ENCODE data around the gene CDH22.

The CDH22 gene

GRCh38 chr20:46229478-46230105, 78.7 kb downstream of the CDH22 start:
- H3K4me3 ChIP-seq (ENCODE audit: low read length) = no peak overlapping the region
- no peaks in the 10 kb centered on the region for H3K4me1 ChIP-seq (ENCODE audit: control insufficient read depth, insufficient read depth, low read length)
- H3K36me3 ChIP-seq (ENCODE audit: control insufficient read depth, insufficient read depth, low read length, severe bottlenecking) = no peaks in the 10 kb centered on the region
- no peaks in the 10 kb centered on the region for H3K9me3 ChIP-seq (ENCODE audit: control insufficient read depth, low read length)
- peaks cover 55% of the 10 kb centered on the region for H3K27me3 ChIP-seq (replicated peaks; ENCODE audit: control insufficient read depth, insufficient read depth, low read length)
- H3K9ac ChIP-seq (ENCODE audit: low read length) = no peak overlapping the region
- DNase-seq (ENCODE audit: low read depth) = no peak

- no peak for DNase-seq (ENCODE audit: low read depth)
- H3K9me3 ChIP-seq (ENCODE audit: control insufficient read depth, low read length) = no peaks in the 10 kb centered on the region
- no peaks in the 10 kb centered on the region for H3K36me3 ChIP-seq (ENCODE audit: control insufficient read depth, insufficient read depth, low read length, severe bottlenecking)
- no peak overlapping the region for H3K4me3 ChIP-seq (ENCODE audit: low read length)
- H3K9ac ChIP-seq (ENCODE audit: low read length) = no peak overlapping the region
- H3K27me3 ChIP-seq (replicated peaks; ENCODE audit: control insufficient read depth, insufficient read depth, low read length) = peaks cover 52% of the 10 kb centered on the region
- no peaks in the 10 kb centered on the region for H3K4me1 ChIP-seq (ENCODE audit: control insufficient read depth, insufficient read depth, low read length)
Measured at GRCh38 chr20:46228670-46229069, 79.6 kb downstream of the CDH22 start.

- H3K27me3 ChIP-seq (replicated peaks; ENCODE audit: control insufficient read depth, insufficient read depth, low read length) = peaks cover 47% of the 10 kb centered on the region
- H3K36me3 ChIP-seq (ENCODE audit: control insufficient read depth, insufficient read depth, low read length, severe bottlenecking) = no peaks in the 10 kb centered on the region
- no peak overlapping the region for H3K4me3 ChIP-seq (ENCODE audit: low read length)
- H3K9ac ChIP-seq (ENCODE audit: low read length) = no peak overlapping the region
- H3K9me3 ChIP-seq (ENCODE audit: control insufficient read depth, low read length) = no peaks in the 10 kb centered on the region
- no peaks in the 10 kb centered on the region for H3K4me1 ChIP-seq (ENCODE audit: control insufficient read depth, insufficient read depth, low read length)
- no peak for DNase-seq (ENCODE audit: low read depth)
Measured at GRCh38 chr20:46227272-46227767, 81.0 kb downstream of the CDH22 start.

- Histone ChIP-seq H3K36me3 (ENCODE audit: control insufficient read depth, insufficient read depth, low read length, severe bottlenecking) (no peaks in the 10 kb centered on the region), H3K27me3 (replicated peaks; ENCODE audit: control insufficient read depth, insufficient read depth, low read length) (peaks cover 43% of the 10 kb centered on the region), H3K9ac (ENCODE audit: low read length) (no peak overlapping the region), H3K9me3 (ENCODE audit: control insufficient read depth, low read length) (no peaks in the 10 kb centered on the region), H3K4me3 (ENCODE audit: low read length) (no peak overlapping the region), H3K4me1 (ENCODE audit: control insufficient read depth, insufficient read depth, low read length) (no peaks in the 10 kb centered on the region)
- no peak for DNase-seq (ENCODE audit: low read depth)
Measured at GRCh38 chr20:46226602-46227001, 81.7 kb downstream of the CDH22 start.

- no peak for DNase-seq (ENCODE audit: low read depth)
- H3K27me3 ChIP-seq (replicated peaks; ENCODE audit: control insufficient read depth, insufficient read depth, low read length) = peaks cover 25% of the 10 kb centered on the region
- no peak overlapping the region for H3K4me3 ChIP-seq (ENCODE audit: low read length)
- no peak overlapping the region for H3K9ac ChIP-seq (ENCODE audit: low read length)
- H3K9me3 ChIP-seq (ENCODE audit: control insufficient read depth, low read length) = no peaks in the 10 kb centered on the region
- H3K36me3 ChIP-seq (ENCODE audit: control insufficient read depth, insufficient read depth, low read length, severe bottlenecking) = no peaks in the 10 kb centered on the region
- no peaks in the 10 kb centered on the region for H3K4me1 ChIP-seq (ENCODE audit: control insufficient read depth, insufficient read depth, low read length)
Measured at GRCh38 chr20:46222521-46223007, 85.7 kb downstream of the CDH22 start.

- no peak overlapping the region for H3K4me3 ChIP-seq (ENCODE audit: low read length)
- no peaks in the 10 kb centered on the region for H3K9me3 ChIP-seq (ENCODE audit: control insufficient read depth, low read length)
- H3K27me3 ChIP-seq (replicated peaks; ENCODE audit: control insufficient read depth, insufficient read depth, low read length) = peaks cover 25% of the 10 kb centered on the region
- H3K4me1 ChIP-seq (ENCODE audit: control insufficient read depth, insufficient read depth, low read length) = no peaks in the 10 kb centered on the region
- H3K9ac ChIP-seq (ENCODE audit: low read length) = no peak overlapping the region
- H3K36me3 ChIP-seq (ENCODE audit: control insufficient read depth, insufficient read depth, low read length, severe bottlenecking) = no peaks in the 10 kb centered on the region
- no peak for DNase-seq (ENCODE audit: low read depth)
Measured at GRCh38 chr20:46221256-46221833, 87.0 kb downstream of the CDH22 start.

- Histone ChIP-seq H3K27me3 (replicated peaks; ENCODE audit: control insufficient read depth, insufficient read depth, low read length) (peaks cover 25% of the 10 kb centered on the region), H3K9ac (ENCODE audit: low read length) (no peak overlapping the region), H3K4me1 (ENCODE audit: control insufficient read depth, insufficient read depth, low read length) (peaks cover 7% of the 10 kb centered on the region), H3K36me3 (ENCODE audit: control insufficient read depth, insufficient read depth, low read length, severe bottlenecking) (no peaks in the 10 kb centered on the region), H3K4me3 (ENCODE audit: low read length) (no peak overlapping the region), H3K9me3 (ENCODE audit: control insufficient read depth, low read length) (no peaks in the 10 kb centered on the region)
- no peak for DNase-seq (ENCODE audit: low read depth)
Measured at GRCh38 chr20:46220455-46221207, 87.7 kb downstream of the CDH22 start.

GRCh38 chr20:46219920-46220319, 88.4 kb downstream of the CDH22 start:
- no peak for DNase-seq (ENCODE audit: low read depth)
- Histone ChIP-seq H3K36me3 (ENCODE audit: control insufficient read depth, insufficient read depth, low read length, severe bottlenecking) (no peaks in the 10 kb centered on the region), H3K9ac (ENCODE audit: low read length) (no peak overlapping the region), H3K27me3 (replicated peaks; ENCODE audit: control insufficient read depth, insufficient read depth, low read length) (peaks cover 19% of the 10 kb centered on the region), H3K9me3 (ENCODE audit: control insufficient read depth, low read length) (no peaks in the 10 kb centered on the region), H3K4me3 (ENCODE audit: low read length) (no peak overlapping the region), H3K4me1 (ENCODE audit: control insufficient read depth, insufficient read depth, low read length) (peaks cover 14% of the 10 kb centered on the region)

- DNase-seq (ENCODE audit: low read depth) = no peak
- peaks cover 21% of the 10 kb centered on the region for H3K4me1 ChIP-seq (ENCODE audit: control insufficient read depth, insufficient read depth, low read length)
- H3K27me3 ChIP-seq (replicated peaks; ENCODE audit: control insufficient read depth, insufficient read depth, low read length) = peaks cover 13% of the 10 kb centered on the region
Measured at GRCh38 chr20:46219190-46219589, 89.1 kb downstream of the CDH22 start.

GRCh38 chr20:46218656-46219055, 89.6 kb downstream of the CDH22 start:
- Histone ChIP-seq H3K4me1 (ENCODE audit: control insufficient read depth, insufficient read depth, low read length) (peaks cover 25% of the 10 kb centered on the region), H3K9ac (ENCODE audit: low read length) (no peak overlapping the region), H3K27me3 (replicated peaks; ENCODE audit: control insufficient read depth, insufficient read depth, low read length) (peaks cover 10% of the 10 kb centered on the region), H3K36me3 (ENCODE audit: control insufficient read depth, insufficient read depth, low read length, severe bottlenecking) (no peaks in the 10 kb centered on the region), H3K4me3 (ENCODE audit: low read length) (no peak overlapping the region), H3K9me3 (ENCODE audit: control insufficient read depth, low read length) (no peaks in the 10 kb centered on the region)
- no peak for DNase-seq (ENCODE audit: low read depth)

More at GRCh38 chr20:46219190-46219589, 89.1 kb downstream of the CDH22 start:
- Histone ChIP-seq H3K9me3 (ENCODE audit: control insufficient read depth, low read length) (no peaks in the 10 kb centered on the region), H3K9ac (ENCODE audit: low read length) (no peak overlapping the region), H3K36me3 (ENCODE audit: control insufficient read depth, insufficient read depth, low read length, severe bottlenecking) (no peaks in the 10 kb centered on the region), H3K4me3 (ENCODE audit: low read length) (no peak overlapping the region)

- no peak for DNase-seq (ENCODE audit: low read depth)
- Histone ChIP-seq H3K36me3 (ENCODE audit: control insufficient read depth, insufficient read depth, low read length, severe bottlenecking) (no peaks in the 10 kb centered on the region), H3K9me3 (ENCODE audit: control insufficient read depth, low read length) (no peaks in the 10 kb centered on the region), H3K4me1 (ENCODE audit: control insufficient read depth, insufficient read depth, low read length) (peaks cover 25% of the 10 kb centered on the region), H3K4me3 (ENCODE audit: low read length) (no peak overlapping the region), H3K9ac (ENCODE audit: low read length) (no peak overlapping the region), H3K27me3 (replicated peaks; ENCODE audit: control insufficient read depth, insufficient read depth, low read length) (peaks cover 5% of the 10 kb centered on the region)
Measured at GRCh38 chr20:46217583-46217982, 90.7 kb downstream of the CDH22 start.
